ENCODE measurements around the gene VPS25. TPM values are rescaled to one million over a fixed set of nuclear protein-coding genes. Genes with fewer than 3 reads are reported as not detected.

The VPS25 gene
- total RNA-seq, 4 donors from 2014 or later, result 40.1 to 53.4 (median 47.4) TPM

DNA sequence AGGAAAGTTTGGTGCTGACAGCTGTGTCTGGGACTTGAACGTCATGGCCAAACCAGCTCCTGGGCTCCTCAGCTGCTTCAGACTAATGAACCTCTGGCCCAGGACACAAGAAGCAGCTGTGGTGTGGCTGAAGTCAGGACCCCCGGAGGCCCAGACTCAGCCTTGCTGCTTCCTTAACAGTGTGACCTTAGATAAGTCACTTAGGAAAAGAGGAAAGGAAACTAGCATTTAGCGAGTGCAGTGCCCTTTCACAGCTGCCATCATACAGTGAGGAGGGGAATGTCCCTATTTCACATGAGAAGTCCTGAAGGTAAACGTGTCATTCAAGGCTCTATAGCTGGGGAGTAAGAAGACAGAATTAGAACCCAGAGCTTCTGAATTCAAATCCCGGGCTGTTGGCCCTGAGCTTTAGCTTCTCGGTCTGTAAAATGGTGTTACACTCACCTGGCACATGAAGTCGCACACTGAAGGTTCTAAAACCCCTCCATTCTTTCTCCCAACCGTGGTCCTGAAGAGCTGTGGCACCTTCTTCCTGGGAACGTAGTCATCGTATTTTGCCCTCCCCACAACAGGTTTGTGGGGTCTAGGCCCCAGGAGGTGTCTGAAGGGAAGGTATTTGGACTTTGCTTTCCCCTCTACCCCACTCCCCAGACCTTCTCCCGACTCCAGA, 13.1 kb upstream of the VPS25 start:
- TF ChIP-seq, protein P1, sequence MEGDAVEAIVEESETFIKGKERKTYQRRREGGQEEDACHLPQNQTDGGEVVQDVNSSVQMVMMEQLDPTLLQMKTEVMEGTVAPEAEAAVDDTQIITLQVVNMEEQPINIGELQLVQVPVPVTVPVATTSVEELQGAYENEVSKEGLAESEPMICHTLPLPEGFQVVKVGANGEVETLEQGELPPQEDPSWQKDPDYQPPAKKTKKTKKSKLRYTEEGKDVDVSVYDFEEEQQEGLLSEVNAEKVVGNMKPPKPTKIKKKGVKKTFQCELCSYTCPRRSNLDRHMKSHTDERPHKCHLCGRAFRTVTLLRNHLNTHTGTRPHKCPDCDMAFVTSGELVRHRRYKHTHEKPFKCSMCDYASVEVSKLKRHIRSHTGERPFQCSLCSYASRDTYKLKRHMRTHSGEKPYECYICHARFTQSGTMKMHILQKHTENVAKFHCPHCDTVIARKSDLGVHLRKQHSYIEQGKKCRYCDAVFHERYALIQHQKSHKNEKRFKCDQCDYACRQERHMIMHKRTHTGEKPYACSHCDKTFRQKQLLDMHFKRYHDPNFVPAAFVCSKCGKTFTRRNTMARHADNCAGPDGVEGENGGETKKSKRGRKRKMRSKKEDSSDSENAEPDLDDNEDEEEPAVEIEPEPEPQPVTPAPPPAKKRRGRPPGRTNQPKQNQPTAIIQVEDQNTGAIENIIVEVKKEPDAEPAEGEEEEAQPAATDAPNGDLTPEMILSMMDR (IDR thresholded peaks at IDR 0.05; ENCODE audit: low read depth), result no peak

DNA sequence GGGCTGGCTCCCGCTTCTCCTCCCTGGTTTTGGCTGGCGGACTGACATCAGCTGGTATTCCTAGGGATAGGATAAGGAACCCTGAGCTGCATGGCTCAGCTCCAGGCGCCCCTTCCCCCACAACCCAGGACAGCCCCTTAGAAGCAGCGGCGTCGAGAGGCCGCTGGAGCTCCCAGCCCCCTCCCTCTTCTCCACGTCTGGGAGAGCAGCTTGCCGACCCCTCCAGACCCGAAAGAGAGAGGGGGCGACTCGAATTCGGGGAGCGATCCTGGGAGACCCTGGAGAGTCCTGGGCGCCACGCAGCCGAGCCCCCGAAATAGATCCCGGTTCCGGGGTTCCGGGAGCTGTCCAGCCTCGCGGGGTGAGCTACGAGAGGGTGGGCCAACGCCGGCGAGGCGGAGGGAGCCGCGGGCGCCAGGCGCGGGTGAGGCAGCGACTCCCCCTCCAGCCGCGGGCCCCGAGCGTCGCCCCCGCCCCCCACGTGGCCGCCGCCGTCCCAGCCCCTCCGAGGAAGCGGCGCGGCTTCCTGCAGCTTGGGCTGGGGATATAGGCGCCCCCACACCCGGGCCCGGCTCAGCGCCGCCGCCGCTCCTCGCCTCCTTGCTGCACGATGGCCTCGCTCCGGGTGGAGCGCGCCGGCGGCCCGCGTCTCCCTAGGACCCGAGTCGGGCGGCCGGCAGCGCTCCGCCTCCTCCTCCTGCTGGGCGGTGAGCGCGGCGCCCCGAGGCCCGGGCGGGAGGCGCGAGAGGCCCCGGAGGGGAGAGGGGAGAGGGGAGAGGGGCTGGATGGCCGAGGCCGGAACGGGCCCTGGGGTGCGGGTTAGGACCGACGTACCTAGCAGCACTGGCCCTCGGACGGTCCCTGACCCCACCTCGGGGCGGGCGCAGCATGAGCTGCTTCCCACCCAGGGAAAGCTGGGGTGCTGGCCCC, 12.3 kb upstream of the VPS25 start, which contains the start of gene RAMP2:
Gene RAMP2 (plus strand): TSS at position 576 of the 930 bp plus-strand sequence. CDS start 35 bp downstream, at position 611.
- TF ChIP-seq, protein P1 (IDR thresholded peaks at IDR 0.05; ENCODE audit: low read depth), result no peak

DNA sequence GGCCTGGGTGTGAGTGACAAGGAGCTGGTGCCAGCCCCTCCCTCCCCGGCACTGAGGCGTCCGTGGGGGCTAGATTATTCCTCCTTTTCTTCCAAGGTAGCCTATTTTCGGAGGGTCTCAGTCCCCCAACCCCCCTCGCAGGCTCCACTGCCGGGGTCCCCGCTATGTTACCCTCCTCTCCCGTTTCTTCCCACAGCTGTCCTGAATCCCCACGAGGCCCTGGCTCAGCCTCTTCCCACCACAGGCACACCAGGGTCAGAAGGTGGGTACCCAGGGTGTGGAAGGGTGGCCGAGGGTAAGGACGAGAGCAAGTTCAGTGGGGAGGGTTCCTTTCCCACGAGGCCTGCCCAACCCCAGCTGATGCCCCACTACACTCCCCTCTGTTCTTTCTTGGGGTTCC, 11.6 kb upstream of the VPS25 start:
- TF ChIP-seq, protein P1 (IDR thresholded peaks at IDR 0.05; ENCODE audit: low read depth), result no peak

DNA sequence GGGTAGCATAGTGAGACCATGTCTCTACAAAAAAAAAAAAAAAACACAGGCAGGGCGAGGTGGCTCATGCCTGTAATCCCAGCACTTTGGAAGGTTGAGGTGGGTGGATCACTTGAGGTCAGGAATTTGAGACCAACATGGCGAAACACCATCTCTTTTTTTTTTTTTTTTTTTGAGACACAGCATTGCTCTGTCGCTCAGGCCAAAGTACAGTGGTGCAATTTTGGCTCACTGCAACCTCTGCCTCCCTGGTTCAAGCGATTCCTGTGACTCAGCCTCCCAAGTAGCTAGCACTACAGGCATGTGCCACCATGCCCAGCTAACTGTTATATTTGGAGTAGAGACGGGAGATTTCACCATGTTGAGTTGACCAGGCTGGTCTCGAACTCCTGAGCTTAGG, 7.1 kb upstream of the VPS25 start:
- TF ChIP-seq, protein P1 (IDR thresholded peaks at IDR 0.05; ENCODE audit: low read depth), result no peak

DNA sequence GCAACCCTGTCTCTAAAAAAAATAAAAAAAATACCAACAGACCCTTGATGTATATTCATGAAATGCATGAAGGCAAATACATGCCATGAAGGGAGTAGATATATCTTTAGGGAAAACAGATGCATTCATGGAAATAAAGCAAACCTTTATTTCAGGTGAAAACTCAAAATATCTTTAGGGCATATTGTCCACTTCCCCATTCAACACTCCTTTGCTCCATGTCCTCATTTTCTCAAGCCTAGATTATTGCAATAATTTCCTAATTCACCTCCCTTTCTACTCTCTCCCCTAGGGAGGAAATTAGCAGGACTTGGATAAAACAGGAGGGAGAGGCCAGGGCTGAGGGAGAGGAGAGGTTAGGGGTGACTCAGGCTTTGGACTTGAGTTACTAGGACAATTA, 5.7 kb upstream of the VPS25 start:
- TF ChIP-seq, protein P1 (IDR thresholded peaks at IDR 0.05; ENCODE audit: low read depth), result no peak

DNA sequence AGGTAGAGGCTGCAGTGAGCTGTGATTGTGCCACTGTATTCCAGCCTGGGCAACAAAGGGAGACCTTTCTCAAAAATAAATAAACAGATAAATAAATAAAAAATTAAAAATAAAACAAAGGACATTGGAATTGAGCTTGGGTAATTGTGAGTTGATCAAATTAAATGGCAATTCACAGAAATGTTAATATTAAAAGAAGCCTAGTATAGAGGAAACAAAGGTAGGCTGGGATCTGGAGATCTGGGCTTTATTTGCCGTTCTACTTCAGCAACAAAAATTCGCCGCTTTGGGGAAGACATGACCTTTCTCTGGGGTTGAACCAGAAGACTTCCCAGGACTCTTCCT, 332 bp upstream of the VPS25 start:
- TF ChIP-seq, protein P1 (IDR thresholded peaks at IDR 0.05; ENCODE audit: low read depth), result no peak

DNA sequence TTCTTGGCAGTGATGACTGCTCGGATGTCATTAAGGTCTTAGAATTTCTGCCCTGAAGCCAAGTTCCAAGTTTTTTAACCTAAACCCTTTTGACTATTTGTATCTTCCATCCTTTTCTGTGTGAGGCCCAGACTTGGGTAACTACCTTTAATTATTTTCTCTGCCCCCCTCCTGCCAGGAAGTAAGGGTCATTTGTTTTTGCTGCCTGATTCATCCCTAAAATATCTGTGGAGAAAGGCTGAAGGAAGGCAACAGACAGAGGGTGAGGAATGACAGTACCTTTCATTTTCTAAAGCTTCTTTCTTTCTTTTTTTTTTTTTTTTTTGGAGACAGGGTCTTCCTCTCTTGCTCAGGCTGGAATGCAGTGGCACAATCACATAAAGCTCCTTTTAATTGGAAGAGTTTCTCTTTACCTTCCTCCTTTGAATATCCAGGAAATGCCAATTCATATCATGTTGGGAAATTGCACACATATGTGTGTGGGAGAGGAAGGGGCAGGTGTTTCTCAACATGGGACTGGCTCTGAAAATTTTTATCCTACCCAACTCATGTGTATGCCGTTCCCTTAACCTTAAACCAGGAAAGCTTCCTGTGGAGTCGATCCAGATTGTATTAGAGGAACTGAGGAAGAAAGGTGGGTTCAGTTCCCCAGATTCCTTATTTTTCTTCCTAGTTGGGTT, 957 bp downstream of the VPS25 start:
- TF ChIP-seq, protein P1 (IDR thresholded peaks at IDR 0.05; ENCODE audit: low read depth), result no peak
